MCF 10A (cell line): ENCODE measurements around the gene KLK6. TPM values are rescaled to one million over a fixed set of nuclear protein-coding genes. Genes with fewer than 3 reads are reported as not detected.

Experiments
- BruUV-seq: library from RNA; stranded (reverse); fragments of 400-500 nt; replicated peaks from 2 replicates; lab custom pipeline; 2021; lab: Mats Ljungman, UMichigan
- CTCF ChIA-PET: fragments of 300-600 bp; sonication (Branson Sonifier 250); formaldehyde crosslinking; extraction: SDS; loops from one replicate; lab custom pipeline; 2021; ENCODE audit warnings: antibody characterized with exemption, inconsistent platforms; lab: Yijun Ruan, JAX
- POLR2A ChIA-PET: fragments of 300-600, 350-650 bp; sonication (Branson Sonifier 250); formaldehyde crosslinking; extraction: SDS; loops from one replicate; lab custom pipeline; 2020; ENCODE audit warnings: antibody characterized with exemption, inconsistent platforms; lab: Yijun Ruan, JAX
- DNase-seq: peaks from one replicate; pipeline ENCODE4 v3.0.0-alpha.2; 2018; ENCODE audit not compliant: unreplicated experiment
- H3K27ac Mint-ChIP-seq: one replicate; pipeline ENCODE4 v1.8.0; 2022; ENCODE audit warnings: mild to moderate bottlenecking, low read depth, mixed read lengths; ENCODE audit not compliant: unreplicated experiment
- H3K27me3 Mint-ChIP-seq: one replicate; pipeline ENCODE4 v1.8.0; 2022; ENCODE audit warnings: mixed read lengths; ENCODE audit not compliant: insufficient read depth, unreplicated experiment
- H3K36me3 Mint-ChIP-seq: one replicate; pipeline ENCODE4 v1.8.0; 2022; ENCODE audit warnings: mild to moderate bottlenecking, moderate library complexity, mixed read lengths; ENCODE audit not compliant: insufficient read depth, unreplicated experiment
- H3K4me1 Mint-ChIP-seq: one replicate; pipeline ENCODE4 v1.8.0; 2022; ENCODE audit warnings: mixed read lengths; ENCODE audit not compliant: insufficient read depth, unreplicated experiment
- H3K4me3 Mint-ChIP-seq: one replicate; pipeline ENCODE4 v1.8.0; 2022; ENCODE audit warnings: mild to moderate bottlenecking, moderate library complexity, mixed read lengths; ENCODE audit not compliant: unreplicated experiment
- H3K9me3 Mint-ChIP-seq: one replicate; pipeline ENCODE4 v1.8.0; 2022; ENCODE audit warnings: mixed read lengths; ENCODE audit not compliant: unreplicated experiment
- CTCF ChIP-seq: fragments of 200-600 bp; IDR thresholded peaks from one replicate; pipeline ENCODE4 v1.8.0; 2022; ENCODE audit warnings: antibody characterized with exemption, mild to moderate bottlenecking; ENCODE audit not compliant: unreplicated experiment
- intact Hi-C: fragments of 100-400 bp; cut with micrococcal nuclease; formaldehyde crosslinking; loops from 2 replicates; pipeline ENCODE4 v1.14.1; 2022
- total RNA-seq: library from RNA; stranded (reverse); gene quantifications from 2 replicates; pipeline ENCODE4 v1.2.3, GENCODE V29; 2022

The KLK6 gene
- total RNA-seq, 1 experiment from 2014 or later, result not detected

- ChIA-PET POLR2A (no interaction called here), CTCF (interaction anchor here (0.5 to 3.5 kb wide), 6 partner anchors 31 to 389 kb away, joined by 3 to 12 read pairs (median 4); no protein-coding TSS in a partner anchor)
- Mint-ChIP-seq H3K4me3 (no peak overlapping the region), H3K27me3 (peaks cover 8% of the 10 kb centered on the region), H3K36me3 (no peaks in the 10 kb centered on the region), H3K4me1 (peaks cover 9% of the 10 kb centered on the region), H3K9me3 (peaks cover 8% of the 10 kb centered on the region), H3K27ac (no peak overlapping the region)
- BruUV-seq, result no TSS peak
- DNase-seq, result no peak
- no peak for TF ChIP-seq CTCF
- intact Hi-C loops, result no loop called here
These were observed 43.2 kb downstream of the KLK6 start for GRCh38 chr19:50926144-50926543.

DNA sequence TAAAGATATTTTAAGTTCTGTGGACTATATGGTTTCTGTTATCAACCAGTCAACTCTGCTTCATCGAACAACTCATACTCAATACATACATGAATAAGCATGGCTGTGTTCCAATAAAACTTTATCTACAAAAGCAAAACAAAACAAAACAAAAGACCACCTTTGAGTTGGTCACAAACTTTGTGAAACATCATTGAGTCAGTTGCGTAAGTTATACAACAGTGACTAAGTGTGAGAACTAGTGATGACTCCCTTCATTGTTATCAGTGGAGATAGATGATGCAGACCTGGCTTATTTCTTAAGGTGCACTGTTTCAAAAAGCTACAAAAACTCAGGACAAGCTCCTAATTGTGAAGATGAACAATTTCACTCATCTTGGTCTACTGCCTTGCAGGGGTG lies 43.7 kb downstream of the KLK6 start:
- Mint-ChIP-seq H3K4me3 (no peak overlapping the region), H3K4me1 (peaks cover 7% of the 10 kb centered on the region), H3K9me3 (peaks cover 7% of the 10 kb centered on the region), H3K27me3 (peaks cover 8% of the 10 kb centered on the region), H3K27ac (no peak overlapping the region), H3K36me3 (no peaks in the 10 kb centered on the region)
- intact Hi-C loops, result no loop called here
- ChIA-PET CTCF (interaction anchor here (0.5 to 3.5 kb wide), 8 partner anchors 31 to 597 kb away, joined by 3 to 12 read pairs (median 4); no protein-coding TSS in a partner anchor), POLR2A (no interaction called here)
- BruUV-seq, result no TSS peak
- no peak for TF ChIP-seq CTCF
- DNase-seq, result no peak

- POLR2A ChIA-PET, result interaction anchor here (0.8 kb wide), 1 partner anchor 9 kb away, joined by 3 read pairs; no protein-coding TSS in a partner anchor
- CTCF ChIA-PET, result interaction anchor here (0.5 to 3.5 kb wide), 11 partner anchors 8 to 675 kb away, joined by 3 to 12 read pairs (median 4); no protein-coding TSS in a partner anchor
- Mint-ChIP-seq H3K4me1 (no peaks in the 10 kb centered on the region), H3K4me3 (no peak overlapping the region), H3K9me3 (peaks cover 7% of the 10 kb centered on the region), H3K27ac (no peak overlapping the region), H3K36me3 (no peaks in the 10 kb centered on the region), H3K27me3 (peaks cover 16% of the 10 kb centered on the region)
- no peak for TF ChIP-seq CTCF
- intact Hi-C loops, result loop anchor here (5.0 kb wide), 1 partner anchor 387 kb away; no protein-coding TSS in a partner anchor
- no TSS peak for BruUV-seq
- DNase-seq, result no peak
These were observed 44.8 kb downstream of the KLK6 start for GRCh38 chr19:50924586-50924985.

- H3K36me3 Mint-ChIP-seq, result no peaks in the 10 kb centered on the region
- peak; percentile 91 for TF ChIP-seq CTCF
- POLR2A ChIA-PET, result interaction anchor here (0.6 to 1.4 kb wide), 6 partner anchors 15 to 597 kb away, joined by 3 to 8 read pairs (median 3); no protein-coding TSS in a partner anchor
- intact Hi-C loops, result loop anchor here (1.0 to 5.0 kb wide), 8 partner anchors 16 to 565 kb away; no protein-coding TSS in a partner anchor
- no peaks in the 10 kb centered on the region for H3K9me3 Mint-ChIP-seq
- H3K27ac Mint-ChIP-seq, result no peak overlapping the region
- CTCF ChIA-PET, result interaction anchor here (0.5 to 2.7 kb wide), 52 partner anchors 9 to 1586 kb away, joined by 3 to 20 read pairs (median 4); partner anchors contain the start of genes ACP4, JOSD2, KLK2 and KLK4
- no peaks in the 10 kb centered on the region for H3K4me1 Mint-ChIP-seq
- H3K4me3 Mint-ChIP-seq, result no peak overlapping the region
- peak; percentile 83 for DNase-seq
- BruUV-seq, result no TSS peak
- peaks cover 25% of the 10 kb centered on the region for H3K27me3 Mint-ChIP-seq
These were observed 47.0 kb downstream of the KLK6 start for GRCh38 chr19:50922317-50922853.
